SK-N-MC (cell line): ENCODE data around the gene PLD3.
A peak's percentile ranks its signal among the peaks of the same experiment; 100 is the strongest.

Source experiments
- EZH2 ChIP-seq: fragments of 200-600 bp; sonication (generic); IDR thresholded peaks from one replicate; pipeline ENCODE4 v1.6.1; 2017; ENCODE audit warnings: antibody characterized with exemption
- FOXP2 ChIP-seq: optimal IDR thresholded peaks from 2 replicates; pipeline ENCODE3; 2011; ENCODE audit warnings: mild to moderate bottlenecking, moderate library complexity; ENCODE audit not compliant: insufficient read depth; ENCODE audit errors: extremely low read length, control extremely low read depth
- POLR2AphosphoS5 ChIP-seq: IDR thresholded peaks from 2 replicates; pipeline ENCODE4 v1.6.1; 2012; ENCODE audit warnings: mild to moderate bottlenecking, low read depth, low read length, borderline replicate concordance

- TF ChIP-seq POLR2AphosphoS5, result peak; percentile 85
- TF ChIP-seq EZH2, result no peak
- TF ChIP-seq FOXP2, result no peak
Measured at GRCh38 chr19:40420766-40421765, 72.6 kb downstream of the PLD3 start.
